ENCODE results near the gene DYNC1H1.

DYNC1H1 gene

GRCh38 chr14:101939646-101940170 is 24.7 kb upstream of the DYNC1H1 start:
- no peak for TF ChIP-seq CTCF (IDR thresholded peaks at IDR 0.05; ENCODE audit: insufficient read depth, low read depth, low read length, missing control alignments)
- no peak overlapping the region for H3K4me3 ChIP-seq (ENCODE audit: low read length)
- no peak for DNase-seq (ENCODE audit: low read depth)

DNA sequence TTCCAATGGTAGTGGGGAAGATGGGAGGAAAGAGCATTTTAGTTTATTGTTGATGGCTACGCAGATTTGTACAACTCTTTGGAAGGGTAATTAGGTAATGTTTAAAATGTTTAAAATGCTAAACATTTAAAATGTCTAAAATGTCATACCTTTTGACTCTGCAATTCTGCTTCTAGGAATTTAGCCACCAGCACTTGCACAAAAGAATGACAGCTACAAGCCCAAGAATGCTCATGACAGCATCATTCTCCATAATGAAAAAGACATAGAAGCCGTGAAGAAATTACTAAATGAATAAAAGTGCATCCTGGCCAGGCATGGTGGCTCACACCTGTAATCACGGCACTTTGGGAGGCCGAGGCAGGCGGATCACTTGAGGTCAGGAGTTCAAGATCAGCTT is 19.9 kb upstream of the DYNC1H1 start:
- DNase-seq (ENCODE audit: low read depth): no peak
- no peak for TF ChIP-seq CTCF (IDR thresholded peaks at IDR 0.05; ENCODE audit: insufficient read depth, low read depth, low read length, missing control alignments)
- no peak overlapping the region for H3K4me3 ChIP-seq (ENCODE audit: low read length)

DNA sequence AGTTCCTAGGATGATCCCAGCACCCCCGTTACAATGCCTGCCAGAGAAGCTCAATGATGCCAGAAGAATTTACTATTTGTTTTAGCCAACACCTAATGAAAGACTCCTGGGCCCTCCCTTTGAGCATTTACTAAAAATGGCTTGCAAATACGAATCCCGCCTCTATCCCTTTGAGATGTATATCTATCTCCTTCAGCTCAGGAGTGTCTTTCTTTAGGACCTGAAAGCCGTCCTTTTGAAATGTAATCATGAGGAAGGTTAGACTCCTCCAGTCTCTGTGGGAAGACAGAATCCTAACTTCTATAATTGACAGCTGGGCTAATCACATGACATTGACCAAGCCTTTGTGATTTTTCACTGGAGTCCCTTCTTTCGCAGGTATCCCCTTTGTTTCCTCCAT is 19.2 kb upstream of the DYNC1H1 start:
- no peak for TF ChIP-seq CTCF (IDR thresholded peaks at IDR 0.05; ENCODE audit: insufficient read depth, low read depth, low read length, missing control alignments)
- H3K4me3 ChIP-seq (ENCODE audit: low read length): no peak overlapping the region
- DNase-seq (ENCODE audit: low read depth): no peak

- TF ChIP-seq CTCF (IDR thresholded peaks at IDR 0.05; ENCODE audit: insufficient read depth, low read depth, low read length, missing control alignments): no peak
- peak overlapping the region; percentile 84 for H3K4me3 ChIP-seq (ENCODE audit: low read length)
- DNase-seq (ENCODE audit: low read depth): no peak
Observed at GRCh38 chr14:101947577-101947903, 16.8 kb upstream of the DYNC1H1 start.

GRCh38 chr14:101947904-101948665 is 16.3 kb upstream of the DYNC1H1 start:
- peak; percentile 100 for DNase-seq (ENCODE audit: low read depth)
- no peak for TF ChIP-seq CTCF (IDR thresholded peaks at IDR 0.05; ENCODE audit: insufficient read depth, low read depth, low read length, missing control alignments)
- peak overlapping the region; percentile 84 for H3K4me3 ChIP-seq (ENCODE audit: low read length)

GRCh38 chr14:101948666-101949216 is 15.6 kb upstream of the DYNC1H1 start:
- H3K4me3 ChIP-seq (ENCODE audit: low read length): peak overlapping the region; percentile 84
- no peak for DNase-seq (ENCODE audit: low read depth)
- TF ChIP-seq CTCF (IDR thresholded peaks at IDR 0.05; ENCODE audit: insufficient read depth, low read depth, low read length, missing control alignments): no peak

DNA sequence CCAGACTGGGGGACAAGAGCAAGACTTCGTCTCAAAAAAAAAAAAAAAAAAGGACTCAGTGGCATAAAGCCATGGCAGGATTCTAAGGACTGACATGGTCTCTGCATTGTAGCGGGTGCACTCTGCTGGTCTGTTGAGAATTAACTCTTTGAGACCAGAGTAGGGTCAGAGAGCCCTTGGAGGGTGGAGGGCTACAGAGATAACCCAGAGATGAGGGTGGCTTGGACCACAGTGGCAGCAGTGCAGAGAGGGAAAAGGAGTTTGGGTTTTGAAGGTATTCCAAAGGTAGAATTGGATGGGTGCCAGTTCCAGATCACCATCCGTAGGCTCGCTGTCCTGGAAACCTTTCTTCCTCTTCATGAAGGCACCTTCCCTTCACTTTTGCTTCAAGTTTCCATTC is 14.3 kb upstream of the DYNC1H1 start:
- no peak overlapping the region for H3K4me3 ChIP-seq (ENCODE audit: low read length)
- no peak for DNase-seq (ENCODE audit: low read depth)
- TF ChIP-seq CTCF (IDR thresholded peaks at IDR 0.05; ENCODE audit: insufficient read depth, low read depth, low read length, missing control alignments): no peak
